OCI-LY7 (cell line): Measurements from ENCODE around the gene KRTAP10-8.

Source experiments
- CTCF ChIP-seq: fragments of 200-600 bp; sonication (generic); conservative IDR thresholded peaks from 2 replicates; pipeline ENCODE4 v1.5.1; 2014; ENCODE audit warnings: mild to moderate bottlenecking, antibody characterized with exemption, low read length, moderate library complexity, mixed read lengths
- EZH2phosphoT487 ChIP-seq: fragments of 200-600 bp; sonication (generic); IDR thresholded peaks from 2 replicates; pipeline ENCODE4 v1.6.1; 2018; ENCODE audit warnings: low read depth, borderline replicate concordance, mild to moderate bottlenecking, mixed run types, antibody characterized with exemption, low read length, moderate library complexity, mixed read lengths

DNA sequence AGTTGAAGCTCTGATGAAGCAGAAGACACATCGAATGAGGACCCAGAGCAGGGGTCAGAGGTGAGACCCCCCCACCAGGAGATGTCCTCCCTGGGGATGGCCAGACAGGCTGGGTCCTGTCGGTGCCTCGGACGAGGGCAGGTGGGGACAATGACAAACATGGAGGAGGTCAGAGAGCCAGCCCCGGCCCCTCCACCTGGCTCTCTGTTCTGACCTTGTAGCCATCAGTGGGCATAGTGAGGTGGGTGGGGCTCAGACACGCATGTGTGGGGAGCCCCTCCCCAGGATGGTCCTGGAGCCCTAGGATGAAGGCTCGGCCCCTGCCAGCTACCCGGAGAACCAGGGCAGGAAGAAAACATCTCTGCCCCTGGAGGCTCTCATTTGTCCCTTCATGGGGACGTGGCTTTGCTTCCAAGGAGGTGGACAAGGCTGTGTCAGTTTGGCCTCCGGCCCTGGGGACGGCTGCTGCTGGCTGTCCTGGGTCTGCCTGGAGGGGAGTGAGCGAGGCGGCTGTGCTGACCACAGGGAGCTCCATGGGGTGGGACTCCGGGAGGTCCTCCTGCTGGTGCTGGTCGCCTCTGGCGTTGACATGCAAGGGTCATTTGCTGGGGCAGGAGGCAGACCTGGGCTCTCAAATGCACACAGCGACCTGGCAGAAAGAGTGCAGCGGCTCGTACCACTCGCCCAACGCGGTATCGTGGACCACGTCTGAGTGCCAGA, 22.1 kb upstream of the KRTAP10-8 start:
- no peak for TF ChIP-seq EZH2phosphoT487
- no peak for TF ChIP-seq CTCF
